Neural progenitor cell (in vitro differentiated cells): ENCODE results near the gene KCNMA1. TPM values are rescaled to one million over a fixed set of nuclear protein-coding genes. Genes with fewer than 3 reads are reported as not detected.

ENCODE experiments used
- DNase-seq: peaks from one replicate; pipeline ENCODE4 v3.0.0-alpha.2; 2016; ENCODE audit warnings: low spot score
- H2AFZ ChIP-seq: fragments of 200-600 bp; sonication (generic); replicated peaks from 2 replicates; pipeline ENCODE4 v1.6.1; 2016; ENCODE audit warnings: antibody characterized with exemption
- H3F3A ChIP-seq: fragments of 200-600 bp; sonication (generic); 2 replicates; pipeline ENCODE4 v1.6.1; 2016; ENCODE audit warnings: antibody characterized with exemption, low read depth
- H3K27ac ChIP-seq: fragments of 200-600 bp; sonication (generic); 2 replicates; pipeline ENCODE4 v1.5.1; 2016; ENCODE audit warnings: mild to moderate bottlenecking
- H3K27me3 ChIP-seq: fragments of 200-600 bp; sonication (generic); 2 replicates; pipeline ENCODE4 v1.6.1; 2016; ENCODE audit warnings: mild to moderate bottlenecking, moderate library complexity
- H3K36me3 ChIP-seq: fragments of 200-600 bp; sonication (generic); 2 replicates; pipeline ENCODE4 v1.5.1; 2016
- H3K4me1 ChIP-seq: fragments of 200-600 bp; sonication (generic); 2 replicates; pipeline ENCODE4 v1.6.1; 2016; ENCODE audit warnings: mixed run types
- H3K4me2 ChIP-seq: fragments of 200-600 bp; sonication (generic); 2 replicates; pipeline ENCODE4 v1.6.1; 2016
- H3K4me3 ChIP-seq: fragments of 200-600 bp; sonication (generic); 2 replicates; pipeline ENCODE4 v1.5.1; 2016
- H3K79me2 ChIP-seq: fragments of 200-600 bp; sonication (generic); 2 replicates; pipeline ENCODE4 v1.6.1; 2016; ENCODE audit warnings: low read depth
- H3K9ac ChIP-seq: fragments of 200-600 bp; sonication (generic); 2 replicates; pipeline ENCODE4 v1.6.1; 2016
- H3K9me3 ChIP-seq: fragments of 200-600 bp; sonication (generic); 2 replicates; pipeline ENCODE4 v1.5.1; 2016; ENCODE audit warnings: low read depth
- H4K20me1 ChIP-seq: fragments of 200-600 bp; sonication (generic); 2 replicates; pipeline ENCODE4 v1.6.1; 2016; ENCODE audit warnings: low read depth
- H3K27ac Mint-ChIP-seq: 3 replicates; pipeline ENCODE4 v1.8.0; 2021; ENCODE audit warnings: mixed read lengths
- H3K27me3 Mint-ChIP-seq: 2 replicates; pipeline ENCODE4 v1.8.0; 2022; ENCODE audit warnings: low read depth, mild to moderate bottlenecking, inconsistent platforms, moderate library complexity, mixed read lengths; ENCODE audit not compliant: insufficient read depth
- H3K36me3 Mint-ChIP-seq: 3 replicates; pipeline ENCODE4 v1.8.0; 2021; ENCODE audit warnings: mixed read lengths
- H3K4me1 Mint-ChIP-seq: 3 replicates; pipeline ENCODE4 v1.8.0; 2021; ENCODE audit warnings: mixed read lengths
- H3K4me3 Mint-ChIP-seq: 3 replicates; pipeline ENCODE4 v1.8.0; 2021; ENCODE audit warnings: mild to moderate bottlenecking, moderate library complexity, mixed read lengths
- H3K9me3 Mint-ChIP-seq: 3 replicates; pipeline ENCODE4 v1.8.0; 2020; ENCODE audit warnings: mixed read lengths
- CTCF ChIP-seq: fragments of 200-600 bp; sonication (generic); IDR thresholded peaks from 2 replicates; pipeline ENCODE4 v1.5.1; 2017; ENCODE audit warnings: antibody characterized with exemption, mild to moderate bottlenecking
- EZH2 ChIP-seq: fragments of 200-600 bp; sonication (generic); IDR thresholded peaks from 2 replicates; pipeline ENCODE4 v1.6.1; 2017; ENCODE audit warnings: antibody characterized with exemption, mild to moderate bottlenecking, moderate library complexity
- EZH2phosphoT487 ChIP-seq: fragments of 200-600 bp; sonication (generic); IDR thresholded peaks from 2 replicates; pipeline ENCODE4 v1.6.1; 2017; ENCODE audit warnings: antibody characterized with exemption
- total RNA-seq: library from RNA; depleted of rRNA; stranded (reverse); fragments of >200 nt; gene quantifications from 2 replicates; pipeline ENCODE4 v1.2.3, GENCODE V29; 2015; ENCODE audit warnings: low replicate concordance

Gene KCNMA1
- total RNA-seq, 1 donor from 2014 or later = 2.4 TPM

GRCh38 chr10:77571490-77571889 lies 66.1 kb downstream of the KCNMA1 start:
- no peak overlapping the region for H3K27ac ChIP-seq
- no peak overlapping the region for H2AFZ ChIP-seq
- H3K27me3 Mint-ChIP-seq = peaks cover 3% of the 10 kb centered on the region
- H3K27ac Mint-ChIP-seq = no peak overlapping the region
- no peaks in the 10 kb centered on the region for H3K27me3 ChIP-seq
- no peaks in the 10 kb centered on the region for H3K4me1 ChIP-seq
- no peaks in the 10 kb centered on the region for H3K9me3 Mint-ChIP-seq
- H3K4me3 Mint-ChIP-seq = no peak overlapping the region
- DNase-seq = no peak
- no peak overlapping the region for H3K4me3 ChIP-seq
- TF ChIP-seq EZH2phosphoT487 (no peak), CTCF (no peak), EZH2 (no peak)
- H3K36me3 Mint-ChIP-seq = no peaks in the 10 kb centered on the region
- H4K20me1 ChIP-seq = no peaks in the 10 kb centered on the region
- no peaks in the 10 kb centered on the region for H3K4me1 Mint-ChIP-seq
- no peaks in the 10 kb centered on the region for H3F3A ChIP-seq
- no peaks in the 10 kb centered on the region for H3K9me3 ChIP-seq
- no peak overlapping the region for H3K9ac ChIP-seq
- no peak overlapping the region for H3K4me2 ChIP-seq
- no peaks in the 10 kb centered on the region for H3K36me3 ChIP-seq
- H3K79me2 ChIP-seq = no peaks in the 10 kb centered on the region

- no peak overlapping the region for H3K27ac Mint-ChIP-seq
- no peak overlapping the region for H3K4me3 ChIP-seq
- no peak overlapping the region for H3K4me2 ChIP-seq
- H3K9ac ChIP-seq = no peak overlapping the region
- no peaks in the 10 kb centered on the region for H3K9me3 Mint-ChIP-seq
- no peaks in the 10 kb centered on the region for H3K9me3 ChIP-seq
- no peaks in the 10 kb centered on the region for H3K36me3 Mint-ChIP-seq
- H3F3A ChIP-seq = peaks cover 18% of the 10 kb centered on the region
- peaks cover 22% of the 10 kb centered on the region for H3K4me1 ChIP-seq
- H2AFZ ChIP-seq = no peak overlapping the region
- no peak for DNase-seq
- no peaks in the 10 kb centered on the region for H3K36me3 ChIP-seq
- no peaks in the 10 kb centered on the region for H3K79me2 ChIP-seq
- TF ChIP-seq CTCF (no peak), EZH2 (no peak), EZH2phosphoT487 (no peak)
- no peak overlapping the region for H3K27ac ChIP-seq
- H3K27me3 Mint-ChIP-seq = peaks cover 7% of the 10 kb centered on the region
- no peaks in the 10 kb centered on the region for H4K20me1 ChIP-seq
- H3K27me3 ChIP-seq = no peaks in the 10 kb centered on the region
- no peak overlapping the region for H3K4me3 Mint-ChIP-seq
- H3K4me1 Mint-ChIP-seq = peaks cover 7% of the 10 kb centered on the region
These were observed 70.6 kb downstream of the KCNMA1 start for GRCh38 chr10:77566914-77567566.

- H3K9me3 Mint-ChIP-seq = no peaks in the 10 kb centered on the region
- Histone ChIP-seq H3K4me2 (no peak overlapping the region), H3K4me1 (peaks cover 22% of the 10 kb centered on the region), H3K4me3 (no peak overlapping the region), H3K27ac (no peak overlapping the region), H3K36me3 (no peaks in the 10 kb centered on the region), H3F3A (peaks cover 18% of the 10 kb centered on the region), H3K27me3 (no peaks in the 10 kb centered on the region), H4K20me1 (no peaks in the 10 kb centered on the region), H3K9me3 (no peaks in the 10 kb centered on the region), H3K79me2 (no peaks in the 10 kb centered on the region), H3K9ac (no peak overlapping the region), H2AFZ (no peak overlapping the region)
- peaks cover 7% of the 10 kb centered on the region for H3K27me3 Mint-ChIP-seq
- H3K4me1 Mint-ChIP-seq = peaks cover 7% of the 10 kb centered on the region
- H3K36me3 Mint-ChIP-seq = no peaks in the 10 kb centered on the region
- DNase-seq = no peak
- no peak overlapping the region for H3K27ac Mint-ChIP-seq
- no peak for TF ChIP-seq EZH2
- TF ChIP-seq CTCF = no peak
- TF ChIP-seq EZH2phosphoT487 = no peak
- no peak overlapping the region for H3K4me3 Mint-ChIP-seq
These were observed 71.4 kb downstream of the KCNMA1 start for GRCh38 chr10:77566236-77566635.
